MM.1S (cell line): ENCODE measurements around the gene DTX1.

ENCODE experiments used
- DNase-seq: peaks from one replicate; pipeline ENCODE4 v3.0.0-alpha.2; 2015
- H2AFZ ChIP-seq: fragments of 300-600 bp; sonication (generic); 2 replicates; pipeline ENCODE4 v1.6.0; 2016; ENCODE audit warnings: antibody characterized with exemption, low read length
- H3F3A ChIP-seq: fragments of 300-600 bp; sonication (generic); 2 replicates; pipeline ENCODE4 v1.6.1; 2016; ENCODE audit warnings: mild to moderate bottlenecking, antibody characterized with exemption, low read length, moderate library complexity, mixed read lengths; ENCODE audit not compliant: insufficient read depth
- H3K27ac ChIP-seq: fragments of 300-600 bp; sonication (generic); 2 replicates; pipeline ENCODE4 v1.5.1; 2016; ENCODE audit warnings: mild to moderate bottlenecking, low read length
- H3K27me3 ChIP-seq: fragments of 300-600 bp; sonication (generic); replicated peaks from 2 replicates; pipeline ENCODE4 v1.6.0; 2016; ENCODE audit warnings: low read length; ENCODE audit not compliant: insufficient read depth
- H3K36me3 ChIP-seq: fragments of 300-600 bp; sonication (generic); replicated peaks from 2 replicates; pipeline ENCODE4 v1.6.1; 2016; ENCODE audit warnings: mild to moderate bottlenecking, low read length, mixed read lengths; ENCODE audit not compliant: insufficient read depth
- H3K4me1 ChIP-seq: fragments of 300-600 bp; sonication (generic); 2 replicates; pipeline ENCODE4 v1.6.1; 2016; ENCODE audit warnings: low read length, mixed read lengths
- H3K4me2 ChIP-seq: fragments of 300-600 bp; sonication (generic); 2 replicates; pipeline ENCODE4 v1.6.0; 2016; ENCODE audit warnings: low read depth, low read length
- H3K4me3 ChIP-seq: fragments of 300-600 bp; sonication (generic); 2 replicates; pipeline ENCODE4 v1.5.1; 2016; ENCODE audit warnings: low read length, mixed read lengths
- H3K79me2 ChIP-seq: fragments of 300-600 bp; sonication (generic); 2 replicates; pipeline ENCODE4 v1.6.1; 2016; ENCODE audit warnings: mixed run types, low read length, mixed read lengths
- H3K9ac ChIP-seq: fragments of 300-600 bp; sonication (generic); 2 replicates; pipeline ENCODE4 v1.6.1; 2016; ENCODE audit warnings: low read length, mixed read lengths
- H3K9me2 ChIP-seq: fragments of 300-600 bp; sonication (generic); replicated peaks from 2 replicates; pipeline ENCODE4 v1.6.1; 2016; ENCODE audit warnings: mild to moderate bottlenecking, low read length, mixed read lengths; ENCODE audit not compliant: insufficient read depth
- H3K9me3 ChIP-seq: fragments of 300-600 bp; sonication (generic); replicated peaks from 2 replicates; pipeline ENCODE4 v1.6.1; 2016; ENCODE audit warnings: mild to moderate bottlenecking, low read length, mixed read lengths; ENCODE audit not compliant: insufficient read depth
- H4K20me1 ChIP-seq: fragments of 300-600 bp; sonication (generic); 2 replicates; pipeline ENCODE4 v1.6.1; 2016; ENCODE audit warnings: mild to moderate bottlenecking, low read length, moderate library complexity, mixed read lengths; ENCODE audit not compliant: insufficient read depth
- EZH2 ChIP-seq: fragments of 300-600 bp; sonication (generic); optimal IDR thresholded peaks from 2 replicates; pipeline ENCODE3; 2017; ENCODE audit warnings: low read depth, mild to moderate bottlenecking, antibody characterized with exemption, low read length, mixed read lengths
- EZH2phosphoT487 ChIP-seq: fragments of 300-600 bp; sonication (generic); IDR thresholded peaks from 2 replicates; pipeline ENCODE4 v1.6.1; 2018; ENCODE audit warnings: antibody characterized with exemption, low read length
- TF ChIP-seq, protein P1 (sequence below): fragments of 300-600 bp; sonication (generic); IDR thresholded peaks from 2 replicates; pipeline ENCODE4 v1.5.1; 2016; ENCODE audit warnings: antibody characterized with exemption, low read length, mixed read lengths

The DTX1 gene

DNA sequence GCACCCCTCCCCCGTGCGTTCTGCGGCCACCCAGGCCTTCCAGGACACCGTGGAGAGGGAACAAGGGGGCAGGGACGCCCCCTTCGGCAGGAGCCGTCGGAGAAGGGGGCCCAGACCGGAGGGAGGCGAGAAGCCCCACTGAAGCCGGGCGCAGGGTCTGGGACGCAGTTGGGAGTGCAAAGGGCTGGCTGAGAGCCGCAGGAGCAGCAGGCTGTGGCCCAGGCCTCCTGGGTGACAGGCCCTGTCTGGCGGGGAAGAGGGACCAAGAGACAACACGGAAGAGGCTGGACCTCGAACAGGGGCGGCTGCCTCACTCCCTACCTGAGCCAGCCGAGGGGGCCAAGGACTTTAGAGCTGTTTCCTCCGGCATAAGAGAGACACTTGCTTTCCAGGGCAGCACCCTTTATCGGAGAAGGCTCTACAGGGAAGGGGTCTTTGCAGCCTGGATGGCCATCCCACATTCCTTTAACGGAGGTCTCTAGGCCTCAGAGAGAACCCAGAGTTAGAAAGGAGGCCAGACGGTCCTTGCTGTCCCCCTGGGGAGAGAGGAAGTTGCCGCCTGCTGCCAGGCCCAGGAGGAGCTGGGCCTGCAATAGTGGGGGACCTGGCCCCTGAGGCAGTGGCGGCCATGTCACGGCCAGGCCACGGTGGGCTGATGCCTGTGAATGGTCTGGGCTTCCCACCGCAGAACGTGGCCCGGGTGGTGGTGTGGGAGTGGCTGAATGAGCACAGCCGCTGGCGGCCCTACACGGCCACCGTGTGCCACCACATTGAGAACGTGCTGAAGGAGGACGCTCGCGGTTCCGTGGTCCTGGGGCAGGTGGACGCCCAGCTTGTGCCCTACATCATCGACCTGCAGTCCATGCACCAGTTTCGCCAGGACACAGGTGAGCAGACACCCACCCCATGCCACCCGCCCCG, 1.3 kb downstream of the DTX1 start:
- H3K4me2 ChIP-seq: no peak overlapping the region
- peaks cover 9% of the 10 kb centered on the region for H3K27me3 ChIP-seq
- H3K9ac ChIP-seq: no peak overlapping the region
- H3K9me3 ChIP-seq: no peaks in the 10 kb centered on the region
- H3F3A ChIP-seq: no peaks in the 10 kb centered on the region
- no peaks in the 10 kb centered on the region for H3K4me1 ChIP-seq
- no peaks in the 10 kb centered on the region for H4K20me1 ChIP-seq
- no peaks in the 10 kb centered on the region for H3K79me2 ChIP-seq
- H3K9me2 ChIP-seq: no peaks in the 10 kb centered on the region
- no peak for DNase-seq
- H2AFZ ChIP-seq: no peak overlapping the region
- no peak overlapping the region for H3K27ac ChIP-seq
- H3K36me3 ChIP-seq: no peaks in the 10 kb centered on the region
- H3K4me3 ChIP-seq: no peak overlapping the region
- TF ChIP-seq EZH2phosphoT487: no peak
- TF ChIP-seq EZH2: no peak
- TF ChIP-seq, protein P1, sequence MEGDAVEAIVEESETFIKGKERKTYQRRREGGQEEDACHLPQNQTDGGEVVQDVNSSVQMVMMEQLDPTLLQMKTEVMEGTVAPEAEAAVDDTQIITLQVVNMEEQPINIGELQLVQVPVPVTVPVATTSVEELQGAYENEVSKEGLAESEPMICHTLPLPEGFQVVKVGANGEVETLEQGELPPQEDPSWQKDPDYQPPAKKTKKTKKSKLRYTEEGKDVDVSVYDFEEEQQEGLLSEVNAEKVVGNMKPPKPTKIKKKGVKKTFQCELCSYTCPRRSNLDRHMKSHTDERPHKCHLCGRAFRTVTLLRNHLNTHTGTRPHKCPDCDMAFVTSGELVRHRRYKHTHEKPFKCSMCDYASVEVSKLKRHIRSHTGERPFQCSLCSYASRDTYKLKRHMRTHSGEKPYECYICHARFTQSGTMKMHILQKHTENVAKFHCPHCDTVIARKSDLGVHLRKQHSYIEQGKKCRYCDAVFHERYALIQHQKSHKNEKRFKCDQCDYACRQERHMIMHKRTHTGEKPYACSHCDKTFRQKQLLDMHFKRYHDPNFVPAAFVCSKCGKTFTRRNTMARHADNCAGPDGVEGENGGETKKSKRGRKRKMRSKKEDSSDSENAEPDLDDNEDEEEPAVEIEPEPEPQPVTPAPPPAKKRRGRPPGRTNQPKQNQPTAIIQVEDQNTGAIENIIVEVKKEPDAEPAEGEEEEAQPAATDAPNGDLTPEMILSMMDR: no peak

DNA sequence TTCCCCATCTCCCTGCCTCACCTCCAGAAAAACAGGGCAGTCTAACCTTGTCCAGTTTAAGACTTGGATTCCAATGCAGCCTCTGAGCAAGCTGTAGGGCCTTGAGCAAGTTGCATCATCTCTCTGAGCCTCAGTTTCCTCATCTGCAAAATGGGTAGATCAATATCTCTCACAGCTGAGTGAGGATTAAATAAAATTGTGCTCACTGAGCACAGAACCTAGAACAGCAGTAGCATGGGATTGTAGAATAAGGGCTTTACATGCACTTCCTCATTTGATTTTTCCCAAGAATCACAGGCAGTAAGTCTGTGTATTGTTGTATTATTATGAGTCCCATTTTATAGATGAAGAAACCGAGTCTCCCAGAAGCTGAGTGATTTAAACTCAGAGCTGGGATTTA, 2.0 kb downstream of the DTX1 start:
- Histone ChIP-seq H3K79me2 (no peaks in the 10 kb centered on the region), H3K9ac (no peak overlapping the region), H3K36me3 (no peaks in the 10 kb centered on the region), H3K9me3 (no peaks in the 10 kb centered on the region), H3K27me3 (peaks cover 9% of the 10 kb centered on the region), H3K4me2 (no peak overlapping the region), H4K20me1 (no peaks in the 10 kb centered on the region), H3K4me3 (no peak overlapping the region), H3K4me1 (no peaks in the 10 kb centered on the region), H3K27ac (no peak overlapping the region), H2AFZ (no peak overlapping the region), H3F3A (no peaks in the 10 kb centered on the region), H3K9me2 (no peaks in the 10 kb centered on the region)
- DNase-seq: no peak
- TF ChIP-seq EZH2phosphoT487 (no peak), EZH2 (no peak)
- TF ChIP-seq, protein P1: no peak

DNA sequence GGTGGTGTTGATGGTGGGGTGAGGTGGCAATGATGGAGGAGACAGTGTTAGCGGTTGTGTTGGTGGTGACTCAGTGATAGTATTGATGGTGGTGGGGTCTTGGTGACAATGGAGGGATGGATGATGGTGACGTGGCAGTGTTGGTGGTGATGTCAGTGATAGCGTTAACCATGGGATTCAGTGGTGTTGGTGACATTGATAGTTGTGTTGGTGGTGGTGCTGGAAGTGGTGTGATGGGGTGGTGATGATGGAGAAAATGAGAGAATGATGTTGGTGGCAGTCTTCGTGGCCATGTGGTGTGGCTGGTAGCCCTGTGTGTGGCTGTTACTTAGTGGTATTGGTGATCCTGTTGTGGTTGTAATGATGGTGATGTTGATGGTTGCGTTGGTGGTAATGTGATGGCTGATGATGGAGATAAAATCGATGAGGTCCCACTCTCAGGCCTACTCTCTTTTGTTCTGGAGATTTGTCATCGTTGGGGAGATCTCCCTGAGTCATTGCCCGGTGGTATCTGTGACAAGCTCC, 2.6 kb downstream of the DTX1 start:
- no peaks in the 10 kb centered on the region for H3K36me3 ChIP-seq
- H3K9me2 ChIP-seq: no peaks in the 10 kb centered on the region
- no peaks in the 10 kb centered on the region for H3F3A ChIP-seq
- no peaks in the 10 kb centered on the region for H3K79me2 ChIP-seq
- no peak overlapping the region for H2AFZ ChIP-seq
- H3K4me1 ChIP-seq: no peaks in the 10 kb centered on the region
- H3K4me2 ChIP-seq: no peak overlapping the region
- TF ChIP-seq, protein P1: no peak
- TF ChIP-seq EZH2 (no peak), EZH2phosphoT487 (no peak)
- H3K9ac ChIP-seq: no peak overlapping the region
- peaks cover 9% of the 10 kb centered on the region for H3K27me3 ChIP-seq
- no peak for DNase-seq
- no peaks in the 10 kb centered on the region for H4K20me1 ChIP-seq
- H3K27ac ChIP-seq: no peak overlapping the region
- no peak overlapping the region for H3K4me3 ChIP-seq
- H3K9me3 ChIP-seq: no peaks in the 10 kb centered on the region
